ENCODE measurements around the gene OR13C3.

GRCh38 chr9:104572612-104573011 is 36.0 kb upstream of the OR13C3 start:
- TF ChIP-seq CTCF (conservative IDR thresholded peaks at IDR 0.05; ENCODE audit: low read length) (no peak), EZH2phosphoT487 (IDR thresholded peaks at IDR 0.05; ENCODE audit: borderline replicate concordance, low read depth, low read length) (no peak)

All from OCI-LY7 (cell line).